Mucosa of gallbladder (tissue), 1 donor: Measurements from ENCODE around the gene TECTA. TPM values are rescaled to one million over a fixed set of nuclear protein-coding genes. Genes with fewer than 3 reads are reported as not detected.
"Not testable (repeated sequence)": the region's sequence is repeated elsewhere in the genome, so short reads cannot be mapped to it uniquely, and the experiment has no call there.

ENCODE experiments used
- DNase-seq: peaks from one replicate; pipeline ENCODE4 v3.0.0-alpha.2; 2020; ENCODE audit warnings: low spot score
- total RNA-seq: library from RNA; stranded (reverse); gene quantifications from one replicate; pipeline ENCODE4 v1.2.1, GENCODE V29; 2021
- donor health status: DM: no; HTN: no; CAD: no.

Gene TECTA
- total RNA-seq, 1 donor from 2014 or later = 0.92 TPM

DNA sequence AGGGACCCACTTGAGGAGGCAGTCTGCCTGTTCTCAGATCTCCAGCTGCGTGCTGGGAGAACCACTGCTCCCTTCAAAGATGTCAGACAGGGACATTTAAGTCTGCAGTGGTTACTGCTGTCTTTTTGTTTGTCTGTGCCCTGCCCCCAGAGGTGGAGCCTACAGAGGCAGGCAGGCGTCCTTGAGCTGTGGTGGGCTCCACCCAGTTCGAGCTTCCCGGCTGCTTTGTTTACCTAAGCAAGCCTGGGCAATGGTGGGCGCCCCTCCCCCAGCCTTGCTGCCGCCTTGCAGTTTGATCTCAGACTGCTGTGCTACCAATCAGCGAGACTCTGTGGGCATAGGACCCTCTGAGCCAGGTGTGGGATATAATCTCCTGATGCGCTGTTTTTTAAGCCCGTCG lies 76.6 kb downstream of the TECTA start:
- DNase-seq = not testable (repeated sequence)

DNA sequence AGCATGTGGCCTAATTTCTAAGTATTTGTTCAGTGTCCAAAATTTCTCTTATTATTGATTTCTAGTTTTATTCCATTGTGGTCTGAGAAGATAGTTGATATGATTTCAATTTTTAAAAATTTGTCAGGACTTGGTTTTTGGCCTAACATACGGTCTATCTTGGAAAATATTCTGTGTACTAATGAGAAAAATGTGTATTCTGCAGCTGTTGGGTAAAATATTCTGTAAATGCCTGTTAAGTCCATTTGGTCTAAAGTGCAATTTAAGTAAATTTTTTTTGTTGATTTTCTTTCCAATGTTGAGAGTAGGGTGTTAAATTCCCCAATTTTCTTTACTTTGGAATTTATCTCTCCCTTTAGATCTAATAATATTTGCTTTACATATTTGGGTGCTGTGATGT lies 78.3 kb downstream of the TECTA start:
- no peak for DNase-seq

DNA sequence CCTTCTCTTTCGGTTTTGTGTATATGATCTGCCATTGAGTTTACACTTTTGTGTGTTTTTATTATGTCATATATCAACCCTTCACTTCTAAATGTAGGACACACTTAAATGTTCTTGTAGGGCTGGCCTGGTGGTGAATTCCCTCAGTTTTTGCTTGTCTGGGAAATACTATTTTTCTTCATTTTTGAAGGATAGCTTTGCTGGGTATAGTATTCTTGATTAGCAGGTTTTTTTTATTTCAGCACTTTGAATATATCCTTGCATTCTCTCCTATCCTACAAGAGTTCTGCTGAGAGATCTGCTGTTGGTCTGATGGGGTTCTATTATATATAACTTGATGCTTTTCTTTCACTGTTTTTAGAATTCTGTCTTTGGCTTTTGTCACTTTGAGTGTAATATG lies 79.1 kb downstream of the TECTA start:
- DNase-seq = no peak

DNA sequence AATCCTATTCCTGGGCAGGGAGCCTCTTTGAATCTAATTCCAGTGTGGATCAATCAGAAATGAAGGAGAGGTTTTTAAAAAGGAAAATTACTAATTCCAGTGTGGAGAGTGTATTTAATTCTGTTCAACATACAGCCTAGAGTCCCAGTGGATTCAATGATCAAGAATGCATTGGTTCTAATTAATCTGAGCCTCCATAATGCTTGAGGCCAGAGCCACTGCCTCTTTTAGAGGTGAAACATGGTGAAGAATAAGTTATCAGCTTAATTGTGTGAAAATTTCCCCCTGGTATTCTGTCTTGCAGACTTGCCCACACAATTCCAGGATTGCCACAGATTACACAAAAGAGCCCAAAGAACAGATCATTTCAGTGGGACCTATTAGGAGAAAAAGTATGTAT lies 87.7 kb downstream of the TECTA start:
- no peak for DNase-seq

DNA sequence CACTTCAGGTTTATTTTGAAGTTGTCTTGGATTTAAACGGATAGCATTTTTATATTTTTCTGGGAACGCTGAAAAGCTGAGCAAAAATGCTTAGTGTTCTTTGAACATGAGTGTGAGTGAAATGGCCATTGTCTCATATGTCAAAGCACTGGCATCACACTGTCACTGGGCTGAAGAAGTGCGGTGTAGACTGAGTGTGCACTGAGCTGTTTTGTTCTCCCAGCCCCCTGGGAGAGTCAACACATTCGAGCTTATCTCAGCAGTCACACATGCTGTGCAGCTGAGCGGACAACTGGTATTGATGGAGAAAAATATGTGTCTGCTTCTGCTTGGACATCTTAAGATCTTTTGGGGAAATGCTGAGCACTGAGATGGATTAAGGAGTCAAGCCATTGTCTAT lies 90.8 kb downstream of the TECTA start:
- DNase-seq = no peak

DNA sequence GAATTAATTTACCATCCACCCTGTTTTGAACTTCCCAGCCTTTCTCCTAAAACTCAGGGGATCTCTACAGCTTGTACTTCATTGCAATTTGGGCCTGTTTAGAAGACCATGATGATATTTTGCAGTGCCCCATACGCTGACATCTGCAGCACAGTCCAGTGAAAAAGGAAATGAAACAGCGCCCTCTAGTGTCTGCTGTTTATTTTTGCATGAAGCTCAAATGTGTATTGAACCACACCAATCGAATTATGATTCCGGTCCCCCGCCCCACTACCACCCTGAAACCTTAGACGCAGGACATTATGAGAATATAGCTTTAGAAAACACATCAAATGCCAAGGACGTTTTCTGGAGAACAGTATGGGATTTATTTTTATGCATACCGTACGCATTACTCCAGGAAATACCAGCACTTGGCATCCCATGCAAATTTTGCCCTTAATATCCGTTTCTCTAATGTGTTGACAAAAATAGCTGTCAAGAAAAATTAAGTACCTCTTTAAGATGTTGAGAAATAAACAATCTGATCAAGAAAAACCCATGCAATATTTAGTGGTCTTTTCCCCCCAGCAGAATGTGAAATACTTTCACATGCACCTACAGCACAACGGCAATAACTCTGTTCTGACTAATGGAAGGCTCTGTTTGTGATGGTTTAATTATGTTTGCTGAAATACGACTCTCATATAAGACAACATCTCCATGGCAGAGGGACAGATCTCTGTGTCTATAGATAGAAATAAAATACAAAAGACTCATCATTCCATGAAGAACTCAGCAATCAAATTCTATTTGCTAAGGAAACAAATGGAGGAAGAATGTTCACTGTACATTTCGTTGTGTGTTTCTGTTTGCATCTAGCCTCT lies 93.9 kb downstream of the TECTA start:
- DNase-seq = peak; percentile 68

DNA sequence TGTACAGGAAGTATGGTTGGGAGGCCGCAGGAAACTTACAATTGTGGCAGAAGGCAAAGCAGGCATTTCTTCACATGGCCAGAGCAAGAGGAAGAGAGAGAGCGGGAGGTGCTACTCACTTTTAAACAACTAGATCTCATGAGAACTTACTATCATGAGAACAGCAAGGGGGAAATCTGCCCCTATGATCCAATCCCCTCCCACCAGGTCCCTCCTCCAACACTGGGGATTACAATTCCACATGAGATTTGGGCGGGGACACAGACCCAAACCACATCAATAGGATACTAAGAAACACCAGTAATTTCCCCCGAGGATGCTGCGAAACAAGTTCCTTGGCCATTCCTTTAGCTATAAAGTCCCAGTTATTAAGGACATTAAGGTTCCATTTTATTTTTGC lies 97.4 kb downstream of the TECTA start:
- DNase-seq = no peak

DNA sequence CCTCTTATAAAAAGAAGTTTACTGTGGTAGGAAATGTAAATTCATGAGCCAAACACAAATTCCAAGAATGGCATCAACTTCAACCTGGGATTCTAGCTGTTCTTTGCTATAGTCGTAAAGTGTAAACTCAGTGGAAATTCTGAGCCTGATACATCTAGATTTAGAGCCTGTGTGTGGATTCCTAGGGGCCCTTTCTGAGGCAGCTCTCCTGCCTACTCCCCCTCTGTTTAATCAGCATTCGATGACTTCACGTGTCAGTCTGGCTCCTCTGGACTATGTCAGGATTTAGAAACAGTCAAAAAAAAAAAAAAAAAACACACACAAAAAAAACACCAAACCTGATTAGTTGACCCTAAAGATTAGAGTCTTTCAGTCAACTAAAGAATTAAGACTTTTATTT lies 98.5 kb downstream of the TECTA start:
- no peak for DNase-seq

DNA sequence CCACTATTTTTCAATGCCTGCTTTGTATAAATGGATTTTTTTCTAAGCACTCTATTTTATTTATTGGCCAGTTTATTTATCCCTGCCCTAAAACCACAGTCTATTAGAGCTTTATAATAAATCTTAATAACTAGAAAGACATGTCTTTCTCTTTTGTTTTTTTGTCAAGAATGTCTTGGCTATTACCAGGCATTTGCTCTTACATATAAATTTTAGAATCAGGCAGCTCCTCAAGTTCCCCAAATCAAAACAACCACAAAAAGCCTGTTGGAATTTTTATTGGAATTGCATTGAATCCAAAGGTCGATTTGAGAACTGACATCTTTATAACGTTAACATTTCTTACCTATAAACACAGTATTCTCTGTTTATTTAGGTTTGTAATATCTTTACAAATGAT lies 105.8 kb downstream of the TECTA start:
- no peak for DNase-seq

DNA sequence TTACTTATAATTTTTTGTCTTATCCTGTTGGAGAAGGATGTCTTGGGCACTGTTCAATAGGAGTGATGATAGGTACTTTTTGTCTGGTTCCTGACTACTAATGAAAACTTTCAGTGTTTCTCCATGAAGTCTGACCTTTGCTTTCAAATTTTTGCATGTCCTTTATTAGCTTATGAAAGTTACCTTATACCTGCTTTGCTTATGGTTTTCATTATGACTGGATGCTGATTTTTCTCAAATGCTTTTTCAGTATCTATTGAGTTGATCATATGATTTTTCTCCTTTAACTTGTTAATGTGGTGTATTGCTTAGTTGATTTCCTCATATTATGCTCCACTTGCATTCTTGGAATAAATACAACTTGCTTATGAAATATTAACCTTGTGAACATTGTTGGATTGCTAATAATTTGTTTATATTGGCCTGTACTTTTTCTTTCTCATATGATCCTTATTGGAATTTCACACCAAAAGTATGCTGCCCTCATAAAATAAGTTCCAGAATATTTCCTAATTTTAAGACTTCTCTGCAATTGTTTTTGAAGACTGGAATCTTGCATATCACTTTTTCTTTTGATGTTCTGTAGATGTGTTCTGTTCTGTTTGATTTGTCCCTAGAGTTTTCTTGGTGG lies 106.6 kb downstream of the TECTA start:
- no peak for DNase-seq

DNA sequence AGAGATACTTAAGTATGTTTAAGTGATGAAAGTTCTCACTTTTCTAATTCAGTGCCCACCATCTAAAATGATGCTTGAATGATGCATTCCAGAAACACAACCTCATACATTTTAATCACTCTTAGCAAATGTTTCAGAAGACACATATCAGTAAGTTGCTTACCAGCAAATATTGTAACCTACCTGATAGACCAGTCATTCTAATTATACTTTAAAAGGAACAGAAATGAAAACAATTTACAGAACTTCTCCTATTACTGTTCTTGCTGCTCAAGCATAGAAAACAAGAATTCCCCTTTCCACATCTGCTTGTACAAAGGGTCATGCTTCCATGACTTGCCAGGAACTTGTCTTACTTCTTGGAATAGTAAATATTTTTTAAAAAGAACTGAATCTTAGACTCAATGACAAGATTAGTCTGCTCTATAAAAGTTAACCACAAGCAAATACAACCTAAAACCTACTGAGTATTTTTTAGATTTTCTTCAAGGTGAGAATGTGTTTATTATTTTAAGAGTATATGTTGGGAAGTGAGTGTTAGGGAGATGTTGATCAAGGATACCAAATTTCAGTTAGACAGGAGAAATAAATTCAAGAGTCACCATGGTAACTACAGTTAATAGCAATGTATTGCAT lies 109.5 kb downstream of the TECTA start:
- DNase-seq = no peak

DNA sequence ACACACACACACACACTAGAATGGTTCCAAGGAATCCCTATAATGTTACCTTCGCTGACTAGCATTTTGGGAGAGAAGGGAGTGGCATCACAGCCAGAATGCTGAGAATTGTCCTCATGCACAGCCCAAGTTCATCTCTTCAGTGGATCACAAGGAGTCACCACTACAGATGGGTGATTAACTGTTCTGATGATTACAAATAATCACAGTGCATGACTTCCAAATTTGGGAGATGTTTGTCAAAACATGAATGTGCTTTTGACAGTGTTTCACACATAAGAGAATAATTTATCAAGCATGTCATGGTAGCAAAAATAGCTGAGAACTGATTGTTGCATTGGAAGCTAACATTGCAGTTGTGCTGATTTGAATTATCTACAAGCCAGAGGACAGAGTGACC lies 110.6 kb downstream of the TECTA start:
- DNase-seq = no peak

DNA sequence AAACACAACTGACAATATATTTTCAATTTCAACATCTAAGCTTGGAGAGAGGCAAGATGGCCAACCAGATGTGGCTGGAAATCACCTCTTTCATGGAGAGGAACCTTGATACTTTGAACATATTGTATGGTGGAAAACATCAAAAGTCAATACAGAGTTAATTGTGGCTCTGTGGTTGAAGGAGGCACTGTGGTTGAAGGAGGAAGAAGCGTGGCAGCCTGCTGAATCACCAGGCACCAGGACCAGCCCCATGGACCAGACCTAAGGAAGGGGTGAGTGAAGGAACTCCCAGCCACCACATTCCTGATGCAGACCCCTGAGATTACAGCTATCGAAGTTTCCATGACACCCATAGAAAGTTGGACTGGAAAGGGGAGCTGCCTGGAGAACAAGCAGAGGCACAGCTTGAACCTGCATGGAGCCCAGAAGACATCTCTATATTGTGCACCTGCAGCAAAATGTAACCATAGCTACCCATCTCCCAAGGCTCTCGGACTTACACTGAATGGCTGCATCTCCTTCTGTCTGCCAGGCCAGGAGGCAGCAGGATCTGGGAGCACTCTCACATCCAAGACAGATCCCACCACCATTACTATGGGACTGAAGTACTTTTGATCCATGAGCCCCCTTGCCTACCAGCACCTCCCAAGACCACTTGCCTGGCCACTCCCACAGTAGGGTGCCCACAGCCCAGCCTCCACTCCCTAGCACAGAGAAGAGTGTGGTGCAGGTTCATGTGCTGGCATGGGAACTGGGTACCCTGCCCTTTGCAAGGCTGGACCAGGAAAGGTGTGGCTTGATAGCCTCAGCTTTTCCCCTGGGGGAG lies 111.7 kb downstream of the TECTA start:
- DNase-seq = no peak

DNA sequence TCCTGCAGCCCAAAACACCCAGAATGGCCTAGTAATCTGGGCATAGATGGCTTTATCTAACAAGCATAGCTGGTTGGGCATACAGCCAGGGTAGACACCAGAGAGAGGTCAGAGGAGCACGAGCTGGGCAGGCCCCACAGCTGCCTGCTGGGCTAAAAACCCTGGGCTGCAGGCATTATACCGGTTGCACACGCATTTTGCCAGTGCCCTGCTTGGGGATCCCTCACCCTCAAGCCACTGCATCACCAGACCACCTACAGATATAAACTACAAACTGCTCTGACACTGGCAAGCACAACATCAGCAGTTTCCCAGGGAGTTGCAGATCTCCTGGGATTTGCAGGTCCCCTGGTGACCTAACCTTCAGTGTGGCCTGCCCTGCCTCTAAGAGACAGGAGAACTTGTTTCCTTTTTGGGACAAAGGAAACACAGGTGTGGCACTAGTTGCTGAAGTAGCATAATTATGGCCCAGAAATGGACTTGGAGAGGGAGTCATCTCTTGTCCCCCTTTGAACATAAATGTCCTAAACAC lies 112.4 kb downstream of the TECTA start:
- no peak for DNase-seq

DNA sequence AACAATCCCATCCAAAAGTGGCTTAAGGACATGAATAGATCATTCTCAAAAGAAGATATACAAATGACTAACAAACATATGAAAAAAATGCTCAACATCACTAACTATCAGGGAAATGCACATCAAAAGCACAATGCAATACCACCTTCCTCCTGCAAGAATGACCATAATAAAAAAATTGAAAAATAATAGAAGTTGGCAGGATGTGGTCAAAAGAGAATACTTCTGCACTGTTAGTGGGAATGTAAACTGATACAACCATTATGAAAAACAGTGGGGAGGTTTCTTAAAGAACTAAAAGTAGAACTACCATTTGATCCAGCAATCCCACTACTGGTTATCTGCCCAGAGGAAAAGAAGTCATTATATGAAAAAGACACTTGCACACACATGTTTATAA lies 113.8 kb downstream of the TECTA start:
- no peak for DNase-seq

DNA sequence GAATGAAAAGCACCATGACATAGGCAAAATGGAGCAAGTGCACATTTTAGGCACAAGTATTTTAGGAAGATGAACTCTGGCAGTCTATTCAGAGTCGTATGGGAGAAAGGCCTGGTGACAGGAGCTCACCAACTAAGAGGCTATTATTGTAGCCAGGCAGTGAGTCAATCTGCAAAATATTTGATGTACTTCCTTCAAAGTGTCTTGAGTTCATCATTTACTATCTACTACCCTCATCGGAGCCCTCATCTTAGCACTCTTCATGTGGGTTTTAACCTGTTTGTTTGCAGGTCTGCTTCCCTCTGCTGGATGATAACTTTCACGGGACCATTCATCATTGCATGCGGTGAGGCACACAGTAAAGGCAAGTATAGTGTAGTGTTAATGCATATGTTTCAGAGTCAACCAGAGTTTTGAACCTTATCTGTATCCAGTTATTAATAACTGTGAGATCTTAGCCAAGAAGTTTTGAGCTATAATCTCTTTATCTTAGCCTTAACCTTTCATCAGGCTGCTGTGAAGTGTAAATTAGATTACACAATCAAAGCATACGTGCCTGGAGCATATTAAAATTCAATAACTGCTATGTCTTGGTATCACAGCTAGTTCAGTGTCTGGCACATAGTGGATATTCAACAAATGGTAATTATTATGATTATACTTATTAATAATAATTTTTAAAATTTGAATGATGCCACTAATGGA lies 120.6 kb downstream of the TECTA start:
- no peak for DNase-seq

DNA sequence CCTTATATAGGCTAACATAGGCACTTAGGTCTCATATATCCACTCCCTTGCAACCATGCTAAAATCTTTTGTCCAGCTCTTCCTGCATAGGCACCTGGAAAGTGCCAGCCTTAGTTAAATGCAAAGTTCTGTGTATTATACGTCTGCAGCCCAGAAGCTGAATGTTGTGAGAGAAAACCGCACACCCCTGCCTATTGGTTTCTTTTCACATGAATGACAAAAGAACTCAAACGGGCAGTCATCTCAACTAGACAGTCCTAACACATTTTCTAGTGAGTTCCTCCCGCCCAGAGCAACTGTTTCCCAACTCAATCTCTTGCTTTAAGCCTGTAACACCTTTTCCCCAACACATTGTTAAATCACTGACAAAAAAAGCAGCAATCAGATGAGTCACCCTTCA lies 122.1 kb downstream of the TECTA start:
- DNase-seq = no peak

DNA sequence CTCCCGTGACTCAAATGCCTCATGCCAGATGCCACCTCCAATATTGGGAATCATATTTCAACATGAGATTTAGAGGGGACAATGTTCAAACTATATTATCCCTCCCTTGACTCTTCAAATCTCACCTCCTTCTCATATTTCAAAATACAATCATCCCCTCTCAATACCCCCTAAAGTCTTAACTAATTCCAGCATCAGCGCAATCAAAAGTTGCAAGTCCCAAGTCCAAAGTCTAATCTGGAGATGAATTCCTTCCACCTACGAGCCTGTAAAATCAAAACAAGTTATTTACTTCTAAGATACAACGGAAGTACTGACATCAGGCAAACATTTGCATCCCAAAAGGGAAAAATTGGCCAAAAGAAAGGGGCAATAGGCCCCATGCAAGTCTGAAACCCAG lies 124.3 kb downstream of the TECTA start:
- DNase-seq = no peak

DNA sequence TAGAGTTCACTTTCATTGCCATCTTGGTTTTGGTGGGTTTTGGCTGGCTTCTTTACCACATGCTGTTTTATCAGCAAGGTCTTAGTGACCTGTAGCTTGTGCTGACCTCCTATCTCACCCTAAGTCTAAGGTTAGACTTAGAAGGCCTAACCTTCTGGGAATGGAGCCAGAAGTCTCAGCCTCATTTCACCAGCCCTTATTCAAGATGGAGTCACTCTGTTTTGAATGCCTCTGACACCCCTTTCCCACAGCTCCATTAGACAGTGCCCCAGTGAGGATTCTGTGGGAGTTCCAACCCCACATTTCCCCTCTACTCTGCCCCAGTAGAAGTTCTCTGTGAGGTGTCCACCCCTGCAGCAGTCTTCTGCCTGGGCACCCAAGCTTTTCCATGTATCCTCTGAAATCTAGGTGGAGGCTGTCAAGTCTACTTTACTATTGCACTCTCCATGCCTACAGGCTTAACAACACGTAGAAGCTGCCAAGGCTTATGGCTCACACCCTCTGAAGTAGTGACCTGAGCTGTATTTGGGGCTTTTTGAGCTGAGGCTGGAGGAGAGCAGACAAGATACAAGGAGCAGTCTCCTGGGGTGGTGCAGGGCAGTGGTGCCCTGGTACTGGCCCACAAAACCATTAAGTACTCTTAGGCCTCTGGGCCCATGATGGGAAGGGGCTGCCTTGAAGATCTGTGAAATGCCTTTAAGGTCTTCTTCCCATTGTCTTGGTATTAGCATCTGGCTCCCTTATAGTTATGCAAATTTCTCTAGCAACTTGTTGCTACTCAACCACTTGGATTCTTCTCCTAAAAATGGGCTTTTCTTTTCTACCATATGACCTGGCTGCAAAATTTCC lies 125.6 kb downstream of the TECTA start:
- no peak for DNase-seq

DNA sequence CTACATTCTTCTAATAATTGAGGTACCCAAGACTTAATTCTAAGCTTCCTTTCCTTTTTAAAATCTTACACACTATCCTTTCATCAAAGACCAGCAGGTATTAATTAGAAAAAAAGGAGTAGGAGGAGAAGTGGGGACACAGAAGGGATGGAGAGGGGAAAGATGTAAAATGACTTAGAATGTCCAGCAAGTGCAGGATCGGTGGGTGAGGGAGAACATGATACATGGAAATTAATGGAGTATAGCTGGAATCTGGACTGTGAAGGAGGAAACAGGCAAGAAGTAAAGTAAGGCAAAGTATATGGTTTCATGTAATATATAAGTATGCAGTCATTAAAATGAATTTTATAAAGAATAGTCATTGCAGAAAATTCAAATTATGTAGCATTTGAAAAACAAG lies 127.8 kb downstream of the TECTA start:
- no peak for DNase-seq
